NCI-H2107 (cell line): Measurements from ENCODE around the gene ENOX1.
"Not testable (repeated sequence)": the region's sequence is repeated elsewhere in the genome, so short reads cannot be mapped to it uniquely, and the experiment has no call there.

Experiments
- DNase-seq: peaks from one replicate; lab custom pipeline; 2025; lab: John Stamatoyannopoulos, UW

Gene ENOX1

DNA sequence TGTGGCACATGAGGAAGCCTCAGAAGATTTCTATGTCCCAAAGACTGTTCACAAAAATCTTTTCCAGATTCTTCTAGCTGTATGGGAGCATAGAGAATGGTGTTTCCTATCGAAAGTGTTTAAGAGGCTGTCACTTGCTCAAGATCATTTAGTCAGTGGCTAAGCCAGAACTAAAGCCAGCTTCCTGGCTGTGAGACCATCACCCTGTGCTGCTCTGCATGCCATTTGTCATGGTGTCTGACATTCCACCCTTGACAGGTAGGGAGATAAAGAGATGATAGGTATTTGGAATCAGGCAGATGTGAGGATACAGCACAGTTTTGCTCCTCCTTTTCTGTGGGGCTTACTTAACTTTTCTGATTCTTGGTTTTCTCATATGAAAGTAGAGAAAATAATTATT lies 586.0 kb downstream of the ENOX1 start:
- no peak for DNase-seq

DNA sequence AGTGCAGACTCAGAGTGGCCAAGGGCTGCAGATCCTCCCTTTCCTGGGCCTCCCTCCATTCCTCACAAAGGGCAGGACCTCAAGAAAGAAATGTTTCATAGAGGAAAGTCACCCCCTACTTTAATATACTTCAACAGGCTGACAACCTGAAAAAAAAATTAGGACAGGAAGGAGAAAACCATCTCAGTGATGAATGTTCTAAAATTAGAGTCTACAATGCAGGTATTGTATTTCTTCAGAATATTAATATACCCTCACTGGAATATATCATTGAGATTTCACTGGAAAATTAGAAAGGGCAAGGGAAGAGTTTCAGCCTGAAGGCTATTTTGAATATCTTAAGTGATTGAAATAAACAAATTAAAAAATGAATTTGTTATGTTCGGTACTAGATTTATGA lies 586.5 kb downstream of the ENOX1 start:
- DNase-seq, result no peak

DNA sequence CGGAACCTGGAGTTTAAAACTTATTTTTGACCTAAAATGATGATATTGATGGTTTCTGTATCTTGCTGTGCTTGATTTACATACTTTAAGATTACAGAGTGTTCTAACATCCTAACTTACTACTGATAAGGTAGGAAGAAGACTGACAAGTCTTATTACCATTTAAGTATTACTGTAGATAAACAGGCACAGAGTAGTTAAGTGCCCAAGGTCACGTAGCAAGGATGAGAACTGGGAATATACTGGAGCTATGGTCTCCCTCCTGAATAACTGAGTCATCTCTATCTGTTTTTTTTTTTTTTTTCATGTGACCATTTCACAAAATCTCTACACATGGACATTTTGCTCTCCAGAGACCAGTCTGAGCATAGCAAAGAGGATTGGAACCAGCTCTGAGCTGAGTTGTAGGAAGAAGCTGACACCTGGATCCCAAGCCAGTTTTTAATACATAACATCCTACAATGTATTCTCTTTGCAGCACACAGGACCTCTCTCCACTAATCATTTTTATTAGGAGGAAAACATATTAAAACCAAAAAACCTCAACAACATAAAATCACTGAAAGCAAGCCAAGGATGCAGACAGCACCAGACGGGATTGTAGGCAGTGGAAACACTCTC lies 589.9 kb downstream of the ENOX1 start:
- no peak for DNase-seq

DNA sequence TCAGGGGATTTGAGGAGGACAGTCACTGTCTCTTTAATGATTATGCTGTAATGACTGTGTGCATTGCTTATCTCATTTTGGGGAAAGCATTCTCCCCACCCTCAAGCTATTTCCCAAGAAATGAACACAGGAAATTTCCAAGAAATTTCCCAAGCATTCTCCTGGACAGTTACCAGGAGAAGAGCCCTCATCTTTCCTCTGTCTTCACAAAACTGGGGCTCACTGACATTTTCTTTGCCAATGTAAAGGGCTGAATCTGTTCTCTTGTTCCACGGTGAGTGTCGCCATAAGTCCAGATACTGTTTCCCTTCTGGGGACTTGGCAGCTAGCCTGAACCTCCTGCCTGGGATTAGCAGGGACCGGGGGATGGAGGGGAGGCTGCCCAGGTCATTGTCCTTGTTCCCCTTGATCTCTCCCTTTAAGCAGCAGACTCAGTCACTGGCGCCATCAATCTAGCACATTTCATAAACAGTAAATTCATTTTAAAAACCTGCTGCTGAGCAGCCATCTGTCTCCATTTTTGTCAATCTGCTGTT lies 590.6 kb downstream of the ENOX1 start:
- DNase-seq, result no peak

DNA sequence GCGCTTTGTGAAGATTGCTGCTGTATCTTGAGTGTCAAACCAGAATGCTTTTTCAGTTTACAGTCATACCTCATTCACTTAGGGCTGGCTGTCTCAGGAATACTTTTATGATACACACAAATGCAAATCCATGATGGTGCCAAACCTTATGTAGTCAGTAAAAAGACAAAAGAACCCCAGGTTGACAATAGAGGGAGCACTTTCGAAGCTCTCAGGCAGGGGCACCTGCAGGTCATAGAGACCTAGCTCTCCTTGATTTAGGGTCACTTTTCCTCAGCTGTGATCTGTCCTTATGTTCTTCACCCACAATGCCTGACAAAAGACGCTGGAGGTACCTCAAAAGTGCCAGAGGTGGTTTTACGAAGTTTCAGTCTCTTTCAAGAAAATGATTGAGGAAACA lies 591.2 kb downstream of the ENOX1 start:
- DNase-seq, result no peak

DNA sequence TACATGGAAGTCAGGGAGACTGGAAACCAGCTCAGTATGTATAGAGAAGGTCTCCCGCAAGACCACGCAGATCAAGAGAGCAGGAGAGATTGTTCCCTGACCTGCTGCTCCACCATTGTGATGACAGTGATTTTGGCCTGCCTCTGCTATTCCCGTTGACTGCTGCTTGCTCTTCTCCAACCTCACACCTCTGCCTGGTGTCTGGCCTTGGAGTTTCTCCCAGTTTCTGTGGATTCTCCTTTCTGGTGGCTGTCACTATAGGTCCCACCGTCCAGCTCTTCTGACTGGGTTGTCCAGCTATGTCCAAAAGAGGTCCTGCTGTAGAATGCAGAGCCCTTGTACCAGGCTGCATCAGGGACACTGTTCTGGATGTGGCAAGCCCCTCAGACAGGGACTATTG lies 591.7 kb downstream of the ENOX1 start:
- DNase-seq, result no peak

DNA sequence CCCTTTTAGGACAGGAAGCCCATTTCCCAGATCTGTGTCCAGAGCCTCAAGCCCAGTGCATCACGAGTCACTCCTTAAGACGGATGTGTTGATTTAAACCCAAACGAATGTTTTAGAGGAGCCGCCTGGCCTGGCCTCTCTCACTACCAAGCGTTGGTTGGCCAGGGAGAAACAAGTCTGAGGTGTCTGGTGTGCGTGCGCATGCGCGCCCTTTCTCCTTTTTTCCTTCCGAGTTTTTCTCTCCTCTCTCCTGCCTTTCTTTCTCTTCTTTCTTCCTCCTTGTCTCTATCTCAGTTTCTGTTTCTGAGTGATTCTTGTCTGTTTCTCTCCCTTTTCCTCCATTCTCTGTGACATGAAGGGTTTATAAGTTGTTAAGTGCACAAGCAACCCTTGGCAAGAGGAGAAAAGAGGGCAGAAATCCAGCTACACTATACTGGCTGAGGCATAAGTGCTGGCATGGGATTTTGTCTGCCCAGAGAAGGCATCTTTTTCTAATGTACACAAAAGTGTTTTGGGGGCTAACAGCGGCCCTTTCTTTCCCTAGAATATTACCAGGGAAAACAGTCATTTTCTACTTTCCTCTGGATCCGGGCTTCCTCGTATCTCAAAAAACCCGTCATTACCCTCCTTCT lies 592.9 kb downstream of the ENOX1 start:
- DNase-seq, result no peak

DNA sequence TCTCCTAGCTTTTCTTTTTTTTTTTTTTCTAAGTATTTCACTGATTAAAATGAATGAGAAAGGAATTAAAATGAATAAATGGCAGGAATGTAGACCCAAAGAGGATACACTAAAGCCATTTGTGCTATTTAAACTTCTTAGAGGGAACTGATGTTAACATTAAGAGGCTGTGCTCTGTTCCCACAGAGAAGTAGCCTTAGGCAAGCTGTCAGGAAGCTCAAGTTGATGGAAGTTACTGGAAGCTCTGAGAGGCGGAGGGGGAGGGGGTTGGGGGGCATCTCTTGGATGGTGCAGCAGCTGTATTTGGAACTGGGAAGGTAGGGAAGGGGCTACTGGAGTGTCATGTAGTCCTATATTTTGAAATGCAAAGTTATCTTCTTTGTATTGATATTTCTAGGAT lies 595.2 kb downstream of the ENOX1 start:
- no peak for DNase-seq

DNA sequence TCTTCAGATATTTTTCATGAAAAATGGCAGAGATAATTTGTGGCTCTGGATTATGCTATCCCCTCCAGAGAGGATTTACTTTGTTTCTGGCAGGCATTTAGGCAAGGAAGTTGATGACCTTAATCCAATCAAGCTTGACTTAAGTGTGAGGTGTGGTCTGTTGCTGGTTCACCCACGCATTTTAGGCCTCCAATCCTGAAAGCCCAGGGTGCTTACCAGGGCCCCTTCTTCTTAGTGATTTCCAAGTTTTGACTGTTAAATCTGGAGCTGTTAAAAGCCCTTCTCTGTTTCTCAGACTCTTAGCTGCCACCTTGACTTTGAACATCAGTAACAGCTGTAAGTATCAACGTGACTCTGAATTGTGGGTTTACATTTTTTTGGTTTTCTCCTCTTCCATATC lies 601.5 kb downstream of the ENOX1 start:
- no peak for DNase-seq

DNA sequence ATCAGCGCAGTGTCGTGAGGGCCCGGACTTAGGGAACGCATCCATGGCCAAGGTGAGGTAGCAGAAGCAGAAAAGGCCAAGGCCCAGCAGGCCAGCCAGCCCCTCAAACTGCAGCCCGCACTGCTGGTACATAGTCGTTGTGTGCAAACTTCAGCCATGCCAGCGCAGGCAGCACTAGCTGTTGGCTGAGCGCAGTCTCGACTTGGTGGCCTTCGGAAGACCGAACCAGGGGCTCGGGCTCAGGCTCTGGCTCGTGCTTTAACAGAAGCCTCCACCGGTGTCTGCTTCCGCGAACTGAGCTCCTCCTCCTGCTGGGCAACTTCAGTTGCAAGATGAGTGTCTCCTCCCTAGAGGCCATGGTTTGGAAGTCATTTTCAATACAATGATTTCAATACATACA lies 605.9 kb downstream of the ENOX1 start:
- DNase-seq, result no peak

DNA sequence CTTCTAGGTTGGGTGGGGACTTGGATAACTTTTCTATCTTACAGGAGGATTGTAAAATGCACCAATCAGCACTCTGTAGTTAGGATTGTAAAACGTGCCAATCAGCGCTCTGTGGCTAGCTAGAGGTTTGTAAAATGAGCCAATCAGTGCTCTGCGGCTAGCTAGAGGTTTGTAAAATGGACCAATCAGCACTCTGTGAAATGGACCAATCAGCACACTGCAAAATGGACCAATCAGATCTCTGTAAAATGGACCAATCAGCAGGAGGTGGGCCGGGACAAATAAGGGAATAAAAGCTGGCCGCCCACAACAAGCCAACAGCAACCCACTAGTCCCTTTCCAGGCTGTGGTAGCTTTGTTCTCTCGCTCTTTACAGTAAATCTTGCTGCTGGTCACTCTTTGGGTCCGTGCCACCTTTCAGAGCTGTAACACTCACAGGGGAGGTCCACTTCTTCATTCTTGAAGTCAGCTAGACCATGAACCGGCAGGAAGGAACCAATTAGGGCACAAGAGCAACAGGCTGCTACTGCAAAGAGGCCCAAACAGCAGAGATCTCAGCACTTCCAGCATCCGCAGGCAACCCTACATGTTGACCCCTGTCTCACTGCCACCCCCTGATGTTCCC lies 606.6 kb downstream of the ENOX1 start:
- DNase-seq, result no peak

DNA sequence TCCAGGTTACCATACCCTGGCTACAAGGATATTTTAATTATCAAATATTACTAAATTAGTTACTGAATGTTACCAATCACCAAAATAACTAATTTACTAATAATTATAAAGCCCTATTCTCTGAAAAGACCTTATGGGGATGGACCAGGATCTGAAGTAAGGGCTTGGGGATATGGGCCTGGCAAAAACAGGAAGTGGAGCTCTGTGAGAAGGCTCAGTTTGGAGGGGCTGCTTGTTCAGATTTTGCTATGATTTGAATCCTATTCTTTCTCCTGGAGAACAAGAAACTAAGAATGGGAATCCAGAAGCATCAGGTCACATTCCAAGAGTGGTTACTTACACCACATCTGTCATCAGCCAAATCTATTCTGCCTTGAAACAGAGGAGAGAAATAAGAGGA lies 615.3 kb downstream of the ENOX1 start:
- no peak for DNase-seq

DNA sequence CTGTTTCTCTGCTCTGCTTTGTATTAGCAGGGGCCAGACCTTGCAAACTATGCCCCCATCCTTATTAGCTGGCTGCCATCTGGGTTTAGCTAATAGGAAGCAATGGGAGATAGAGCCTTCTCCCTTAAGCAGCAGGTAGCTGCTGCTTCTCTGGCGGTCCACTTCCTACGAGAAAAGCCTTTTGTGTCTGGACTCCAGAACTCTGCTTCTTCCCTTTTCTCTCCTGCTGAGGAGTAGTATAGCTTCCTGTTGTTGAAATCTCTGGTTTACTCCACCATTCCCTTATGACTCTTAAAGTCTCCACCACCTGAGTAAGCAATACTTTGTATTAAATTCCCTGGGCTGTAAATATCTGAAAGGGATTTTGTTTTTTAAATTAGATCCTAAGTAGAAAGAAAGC lies 616.3 kb downstream of the ENOX1 start:
- DNase-seq, result no peak

DNA sequence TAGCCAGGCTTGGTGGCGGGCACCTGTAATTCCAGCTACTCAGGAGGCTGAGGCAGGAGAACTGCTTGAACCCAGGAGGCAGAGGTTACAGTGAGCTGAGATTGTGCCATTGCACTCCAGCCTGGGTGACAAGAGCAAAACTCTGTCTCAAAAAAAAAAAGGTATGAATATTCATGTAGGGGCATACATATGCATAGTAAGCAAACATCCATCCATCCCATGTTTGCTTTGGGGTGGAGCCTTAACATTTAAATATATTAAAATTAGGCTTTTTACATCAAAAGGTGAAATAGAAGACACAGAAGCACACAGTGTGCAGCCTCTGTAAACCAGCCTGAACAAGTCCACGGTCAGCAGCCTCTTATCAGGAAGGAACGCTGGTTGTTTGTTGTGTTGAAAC lies 618.3 kb downstream of the ENOX1 start:
- not testable (repeated sequence) for DNase-seq

DNA sequence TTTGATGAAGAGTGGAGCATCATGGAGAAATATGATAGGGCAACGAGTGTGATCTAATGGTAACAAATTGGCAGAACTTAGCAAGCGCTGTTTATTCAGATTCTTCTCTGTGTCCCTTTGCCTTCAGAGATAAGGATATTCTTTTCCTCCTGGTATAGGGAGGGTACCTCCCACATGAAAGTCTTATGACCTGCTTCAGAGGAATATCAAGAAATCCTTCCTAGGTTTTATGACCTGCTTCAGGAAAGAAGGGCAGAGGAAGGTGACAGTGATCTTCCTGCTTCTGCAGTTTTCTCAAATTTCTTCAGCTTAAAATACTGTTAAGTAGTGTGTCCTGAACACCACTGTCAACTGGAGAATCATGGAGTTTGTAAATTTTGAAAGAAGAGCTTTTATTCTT lies 619.0 kb downstream of the ENOX1 start:
- DNase-seq, result no peak

DNA sequence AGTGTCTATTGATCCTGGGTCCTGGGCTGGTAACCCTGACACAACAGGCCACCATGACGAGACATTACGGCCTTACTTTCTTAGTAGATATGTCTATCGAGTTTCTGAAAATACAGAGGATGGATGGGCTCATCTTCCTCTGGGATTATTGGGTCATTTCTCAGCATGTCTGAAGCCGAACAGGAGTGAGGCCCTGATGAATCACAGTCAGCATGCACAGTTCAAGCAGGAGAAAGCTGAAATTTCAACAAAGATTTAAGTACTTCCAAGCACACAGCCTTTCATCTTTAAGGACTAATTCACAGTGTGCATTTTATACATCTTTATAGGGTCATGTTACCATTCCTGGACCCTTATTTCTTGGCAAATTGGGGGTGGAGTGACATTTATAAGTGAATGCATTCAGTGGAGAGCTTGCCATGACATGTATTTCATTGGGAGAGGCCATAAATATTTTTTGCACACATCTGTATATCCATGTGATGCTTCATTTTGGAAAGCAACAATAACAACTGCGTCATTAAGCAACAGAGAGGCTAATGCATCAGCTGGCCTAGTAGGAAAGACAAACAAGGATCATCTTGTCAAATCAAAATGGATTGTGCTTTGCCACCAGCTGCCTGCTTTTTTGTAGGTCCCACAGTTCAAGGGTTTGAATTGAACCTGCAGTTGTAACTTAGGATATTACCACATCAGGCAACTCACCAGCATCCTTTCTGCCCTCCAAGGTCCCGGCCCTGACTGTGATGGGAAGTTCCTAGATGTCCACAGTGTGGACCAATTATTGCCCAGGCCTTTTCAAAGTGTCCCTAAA lies 619.9 kb downstream of the ENOX1 start:
- no peak for DNase-seq
